AG09319 (cell line): ENCODE data around the gene KIF24.

Source experiments
- DNase-seq: peaks from one replicate; pipeline ENCODE4 v3.0.0-alpha.2; 2010; ENCODE audit warnings: low read depth; ENCODE audit errors: extremely low read depth
- TF ChIP-seq, protein P1 (sequence below): IDR thresholded peaks from 2 replicates; pipeline ENCODE4 v1.5.1; 2011; ENCODE audit warnings: low read depth, mild to moderate bottlenecking, inconsistent platforms, low read length, moderate library complexity

The KIF24 gene

GRCh38 chr9:34332076-34332964 lies 3.3 kb upstream of the KIF24 start:
- TF ChIP-seq, protein P1, sequence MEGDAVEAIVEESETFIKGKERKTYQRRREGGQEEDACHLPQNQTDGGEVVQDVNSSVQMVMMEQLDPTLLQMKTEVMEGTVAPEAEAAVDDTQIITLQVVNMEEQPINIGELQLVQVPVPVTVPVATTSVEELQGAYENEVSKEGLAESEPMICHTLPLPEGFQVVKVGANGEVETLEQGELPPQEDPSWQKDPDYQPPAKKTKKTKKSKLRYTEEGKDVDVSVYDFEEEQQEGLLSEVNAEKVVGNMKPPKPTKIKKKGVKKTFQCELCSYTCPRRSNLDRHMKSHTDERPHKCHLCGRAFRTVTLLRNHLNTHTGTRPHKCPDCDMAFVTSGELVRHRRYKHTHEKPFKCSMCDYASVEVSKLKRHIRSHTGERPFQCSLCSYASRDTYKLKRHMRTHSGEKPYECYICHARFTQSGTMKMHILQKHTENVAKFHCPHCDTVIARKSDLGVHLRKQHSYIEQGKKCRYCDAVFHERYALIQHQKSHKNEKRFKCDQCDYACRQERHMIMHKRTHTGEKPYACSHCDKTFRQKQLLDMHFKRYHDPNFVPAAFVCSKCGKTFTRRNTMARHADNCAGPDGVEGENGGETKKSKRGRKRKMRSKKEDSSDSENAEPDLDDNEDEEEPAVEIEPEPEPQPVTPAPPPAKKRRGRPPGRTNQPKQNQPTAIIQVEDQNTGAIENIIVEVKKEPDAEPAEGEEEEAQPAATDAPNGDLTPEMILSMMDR, result peak; percentile 51
- DNase-seq, result no peak

GRCh38 chr9:34331196-34331595 lies 2.1 kb upstream of the KIF24 start:
- TF ChIP-seq, protein P1, result no peak
- DNase-seq, result no peak

- TF ChIP-seq, protein P1, result no peak
Measured at GRCh38 chr9:34328500-34328986, 525 bp downstream of the KIF24 start.

GRCh38 chr9:34326690-34327089 lies 2.4 kb downstream of the KIF24 start:
- TF ChIP-seq, protein P1, result no peak
- no peak for DNase-seq

More at GRCh38 chr9:34328500-34328986, 525 bp downstream of the KIF24 start:
- no peak for DNase-seq

- DNase-seq, result no peak
- TF ChIP-seq, protein P1, result no peak
Measured at GRCh38 chr9:34322899-34323591, 6.0 kb downstream of the KIF24 start.

DNA sequence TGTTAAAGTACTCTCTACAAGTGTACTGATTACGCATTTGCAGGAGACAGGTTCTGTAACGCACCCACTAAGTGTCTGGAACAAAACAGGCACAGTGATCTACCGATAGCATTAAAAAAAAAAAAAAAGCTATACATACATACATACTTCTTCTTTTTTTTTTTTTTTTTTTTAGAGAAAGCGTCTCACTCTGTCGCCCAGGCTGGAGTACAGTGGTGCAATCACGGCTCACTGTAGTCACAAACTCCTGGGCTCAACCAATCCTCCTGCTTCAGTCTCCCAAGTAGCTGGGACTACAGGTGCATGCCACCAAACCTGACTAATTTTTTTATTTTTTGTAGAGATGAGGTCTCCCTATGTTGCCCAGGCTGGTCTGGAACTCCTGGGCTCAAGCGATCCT lies 7.6 kb downstream of the KIF24 start:
- no peak for DNase-seq

More for the DNA sequence above, 7.6 kb downstream of the KIF24 start:
- TF ChIP-seq, protein P1, result no peak
